D341Med (cell line): Measurements from ENCODE around the gene TIGD3.
A peak's percentile ranks its signal among the peaks of the same experiment; 100 is the strongest.
"Not testable (repeated sequence)": the region's sequence is repeated elsewhere in the genome, so short reads cannot be mapped to it uniquely, and the experiment has no call there.

Experiments used
- DNase-seq: peaks from one replicate; pipeline ENCODE4 v3.0.0; 2012; ENCODE audit warnings: low spot score

The TIGD3 gene

DNA sequence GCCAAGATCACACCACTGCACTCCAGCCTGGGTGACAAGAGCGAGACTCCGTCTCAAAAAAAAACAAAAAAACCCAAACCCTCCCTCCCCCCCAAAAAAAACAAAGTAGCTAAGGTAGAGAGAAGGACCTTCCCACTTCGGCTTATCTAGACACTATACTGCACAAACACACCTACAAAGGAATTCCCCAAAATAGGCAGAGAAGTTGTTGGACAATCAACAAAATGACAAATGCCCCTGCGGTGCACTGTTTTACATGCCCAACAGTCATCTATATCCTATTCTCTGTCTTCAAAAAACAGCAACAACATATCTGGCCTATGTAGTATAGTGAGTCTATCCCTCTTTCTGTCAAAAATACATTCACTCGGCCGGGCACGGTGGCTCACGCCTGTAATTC is 27.5 kb upstream of the TIGD3 start:
- no peak for DNase-seq

DNA sequence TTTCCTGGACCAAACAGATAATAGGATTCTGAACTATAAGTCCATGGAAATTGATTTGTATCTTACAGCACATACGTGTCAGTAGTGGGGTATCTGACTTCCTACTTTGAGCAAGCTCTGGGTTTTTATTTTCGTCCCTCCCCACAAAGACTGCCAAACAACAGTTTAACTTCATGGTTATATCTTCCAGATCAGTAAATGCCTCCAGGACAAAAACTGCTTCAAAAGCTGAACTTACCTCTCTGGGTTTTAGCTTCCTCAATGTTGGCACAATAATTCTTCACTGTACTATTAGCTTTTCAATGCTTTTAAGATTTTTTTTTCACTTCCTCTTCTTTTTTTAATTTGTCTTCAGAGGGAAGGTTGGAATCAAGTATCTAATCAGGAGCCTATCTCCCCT is 25.1 kb upstream of the TIGD3 start:
- DNase-seq: no peak

- DNase-seq: peak; percentile 71
Observed at GRCh38 chr11:65329944-65330403, 24.6 kb upstream of the TIGD3 start.

GRCh38 chr11:65330544-65330943 is 24.0 kb upstream of the TIGD3 start:
- no peak for DNase-seq

DNA sequence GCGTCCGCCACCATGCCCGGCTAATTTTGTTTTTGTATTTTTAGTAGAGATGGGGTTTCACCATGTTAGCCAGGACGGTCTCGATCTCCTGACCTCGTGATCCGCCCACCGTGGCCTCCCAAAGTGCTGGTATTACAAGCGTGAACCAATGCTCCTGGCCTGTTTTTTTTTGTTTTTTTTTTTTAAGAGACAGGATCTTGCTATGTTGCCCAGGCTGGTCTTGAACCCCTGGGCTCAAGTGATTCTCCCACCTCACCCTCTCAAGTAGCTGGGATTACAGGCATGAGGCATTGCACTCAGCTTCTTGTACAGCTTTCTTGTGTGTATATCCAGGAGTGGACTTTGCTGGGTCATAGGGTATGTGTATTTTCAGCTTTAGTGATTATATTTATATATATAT is 22.0 kb upstream of the TIGD3 start:
- not testable (repeated sequence) for DNase-seq

GRCh38 chr11:65334696-65335295 is 19.8 kb upstream of the TIGD3 start:
- DNase-seq: no peak

DNA sequence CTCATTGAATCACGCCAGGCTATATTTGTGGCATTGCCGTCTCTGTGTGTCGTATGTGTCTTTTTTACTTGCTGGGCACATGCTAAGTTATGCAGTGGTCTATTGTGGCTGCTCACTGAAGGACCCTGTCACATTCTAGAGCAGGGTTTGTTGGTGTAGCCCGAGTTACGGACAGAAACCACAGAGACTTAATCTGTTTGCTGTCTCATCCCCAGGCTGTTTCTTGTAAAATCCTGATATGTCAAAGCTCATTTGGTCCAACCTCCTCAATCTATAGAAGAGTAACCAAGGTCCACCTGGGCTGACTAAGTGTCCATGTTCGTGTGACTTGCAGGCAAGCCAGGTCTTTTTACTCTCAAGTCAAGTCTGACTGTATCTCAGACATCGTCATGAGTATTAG is 15.9 kb upstream of the TIGD3 start:
- no peak for DNase-seq

GRCh38 chr11:65340226-65340625 is 14.3 kb upstream of the TIGD3 start:
- no peak for DNase-seq

- no peak for DNase-seq
Observed at GRCh38 chr11:65341856-65342255, 12.7 kb upstream of the TIGD3 start.

- DNase-seq: no peak
Observed at GRCh38 chr11:65351511-65351910, 3.0 kb upstream of the TIGD3 start.

DNA sequence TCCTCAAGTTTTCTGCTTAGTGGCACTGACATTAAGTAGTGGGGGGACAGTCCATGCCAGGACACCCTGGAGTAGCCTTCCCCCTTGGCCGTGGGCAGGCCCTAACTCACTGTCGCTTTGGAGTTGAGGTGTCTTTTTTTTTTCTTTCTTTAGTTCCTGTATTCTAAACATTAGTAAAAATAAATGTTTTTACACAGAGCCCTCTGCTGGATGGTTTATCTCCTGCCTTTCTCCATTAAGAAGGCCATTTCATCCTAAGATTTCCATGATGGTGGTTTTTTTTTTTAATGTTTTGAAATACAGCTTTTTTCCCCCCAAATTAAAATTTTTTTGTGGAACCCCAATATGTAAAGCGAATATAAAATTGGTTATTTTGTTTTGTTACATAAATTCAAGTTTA is 1.8 kb upstream of the TIGD3 start:
- DNase-seq: no peak

GRCh38 chr11:65353376-65353775 is 1.2 kb upstream of the TIGD3 start:
- DNase-seq: no peak

DNA sequence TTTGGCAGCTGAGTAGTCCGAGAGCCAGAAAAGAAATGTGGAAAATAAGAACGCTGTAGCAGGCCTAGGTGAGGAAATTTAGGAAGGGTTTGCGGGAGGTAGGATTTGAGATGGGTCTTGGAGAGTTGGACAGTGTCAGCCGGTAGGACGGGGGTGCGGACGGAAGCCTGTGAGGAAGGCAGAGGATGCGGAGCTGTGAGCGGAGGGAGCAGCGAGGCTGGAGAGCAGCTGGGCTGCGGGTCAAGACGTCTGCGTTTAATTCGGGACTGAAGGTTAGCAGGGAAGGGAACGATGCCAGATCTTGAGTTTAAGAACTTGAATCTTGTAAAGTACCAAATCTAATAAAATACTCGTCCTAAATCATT is 669 bp upstream of the TIGD3 start:
- no peak for DNase-seq

DNA sequence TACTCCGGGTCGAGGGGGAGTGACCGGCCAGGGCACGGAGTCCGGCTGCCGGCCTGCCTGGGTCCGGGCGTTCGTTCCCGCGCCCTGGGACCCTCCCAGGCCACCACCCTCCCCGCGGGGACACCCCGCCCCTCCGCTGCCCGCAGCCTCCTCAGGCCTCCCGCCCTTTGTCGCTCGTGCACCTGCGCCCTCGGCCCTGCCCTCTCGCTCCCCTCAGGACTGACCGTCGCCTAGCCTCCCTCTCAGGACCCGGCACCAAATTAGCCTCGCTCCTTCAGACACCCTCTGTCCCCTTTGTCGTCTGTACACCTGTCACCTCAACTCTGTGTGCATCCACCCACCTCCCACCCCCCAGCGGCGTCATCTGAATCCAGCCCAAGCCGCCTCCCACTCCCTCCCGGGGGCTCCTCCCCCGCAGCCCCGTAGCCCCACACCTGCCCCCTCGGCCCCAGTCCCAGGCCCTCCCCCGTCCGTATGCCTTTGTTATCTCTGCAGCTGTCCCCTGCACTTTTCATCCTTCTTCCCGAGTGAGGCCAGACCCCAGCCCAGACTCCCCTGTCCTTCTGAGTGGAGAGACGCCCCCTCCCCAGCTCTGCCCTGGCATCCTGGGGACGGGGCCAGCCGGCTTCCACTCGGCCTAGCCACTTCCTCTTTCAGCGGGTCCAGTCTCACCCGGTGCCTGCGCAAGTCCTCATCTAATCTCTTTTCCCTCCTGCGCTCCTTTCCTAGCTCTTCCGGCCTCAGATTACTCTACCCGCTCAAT is 643 bp downstream of the TIGD3 start:
- peak; percentile 66 for DNase-seq

DNA sequence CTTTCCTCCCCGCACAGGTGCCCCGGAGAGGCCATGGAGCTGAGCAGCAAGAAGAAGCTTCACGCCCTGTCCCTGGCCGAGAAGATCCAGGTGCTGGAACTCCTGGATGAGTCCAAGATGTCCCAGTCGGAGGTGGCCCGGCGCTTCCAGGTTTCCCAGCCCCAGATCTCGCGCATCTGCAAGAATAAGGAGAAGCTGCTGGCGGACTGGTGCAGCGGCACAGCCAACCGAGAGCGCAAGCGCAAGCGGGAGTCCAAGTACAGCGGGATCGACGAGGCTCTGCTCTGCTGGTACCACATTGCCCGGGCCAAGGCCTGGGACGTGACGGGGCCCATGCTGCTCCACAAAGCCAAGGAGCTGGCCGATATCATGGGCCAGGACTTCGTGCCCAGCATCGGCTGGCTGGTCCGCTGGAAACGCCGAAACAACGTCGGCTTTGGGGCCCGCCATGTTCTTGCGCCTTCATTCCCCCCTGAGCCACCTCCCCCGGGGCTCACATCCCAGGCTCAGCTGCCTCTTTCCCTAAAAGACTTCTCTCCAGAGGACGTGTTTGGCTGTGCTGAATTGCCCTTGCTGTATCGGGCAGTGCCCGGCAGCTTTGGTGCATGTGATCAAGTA is 1.3 kb downstream of the TIGD3 start:
- no peak for DNase-seq

DNA sequence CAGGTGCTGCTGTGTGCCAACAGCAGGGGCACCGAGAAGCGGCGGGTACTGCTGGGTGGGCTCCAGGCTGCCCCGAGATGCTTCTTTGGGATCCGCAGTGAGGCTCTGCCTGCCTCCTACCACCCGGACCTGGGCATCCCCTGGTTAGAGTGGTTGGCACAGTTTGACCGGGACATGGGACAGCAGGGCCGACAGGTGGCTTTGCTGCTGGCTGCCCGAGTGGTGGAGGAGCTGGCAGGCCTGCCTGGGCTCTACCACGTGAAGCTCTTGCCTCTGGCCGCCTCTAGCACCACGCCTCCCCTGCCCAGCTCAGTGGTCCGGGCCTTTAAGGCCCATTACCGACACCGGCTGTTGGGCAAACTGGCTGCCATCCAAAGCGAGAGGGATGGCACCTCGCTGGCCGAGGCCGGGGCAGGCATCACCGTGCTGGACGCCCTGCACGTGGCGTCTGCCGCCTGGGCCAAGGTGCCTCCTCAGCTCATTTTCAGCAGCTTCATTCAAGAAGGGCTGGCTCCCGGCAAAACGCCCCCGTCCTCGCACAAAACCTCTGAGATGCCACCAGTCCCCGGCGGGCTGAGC is 1.9 kb downstream of the TIGD3 start:
- DNase-seq: no peak

DNA sequence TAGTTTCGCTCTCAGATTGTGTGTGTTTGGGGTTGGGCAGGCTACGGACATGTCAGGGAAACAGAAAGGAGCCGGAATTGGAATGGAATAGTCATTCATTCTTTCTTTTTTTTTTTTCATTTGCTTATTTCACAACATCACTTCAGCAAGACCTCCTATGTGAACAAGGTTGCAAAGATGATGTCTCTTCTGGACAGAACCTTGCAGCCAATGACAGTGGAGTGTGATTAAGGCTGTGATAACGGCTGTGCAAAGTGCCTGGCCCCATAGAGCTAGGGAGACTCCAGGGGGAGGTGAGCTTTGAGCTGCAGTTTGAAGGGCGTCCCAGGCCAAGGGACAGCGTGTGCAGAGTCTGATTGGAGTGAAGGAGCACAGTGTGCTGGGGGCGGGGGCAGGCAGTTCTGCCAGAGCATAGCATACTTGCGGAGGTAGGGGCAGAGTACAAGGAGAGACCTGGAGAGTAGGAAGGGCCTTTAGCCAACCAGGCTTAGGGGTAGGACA is 3.4 kb downstream of the TIGD3 start:
- no peak for DNase-seq

DNA sequence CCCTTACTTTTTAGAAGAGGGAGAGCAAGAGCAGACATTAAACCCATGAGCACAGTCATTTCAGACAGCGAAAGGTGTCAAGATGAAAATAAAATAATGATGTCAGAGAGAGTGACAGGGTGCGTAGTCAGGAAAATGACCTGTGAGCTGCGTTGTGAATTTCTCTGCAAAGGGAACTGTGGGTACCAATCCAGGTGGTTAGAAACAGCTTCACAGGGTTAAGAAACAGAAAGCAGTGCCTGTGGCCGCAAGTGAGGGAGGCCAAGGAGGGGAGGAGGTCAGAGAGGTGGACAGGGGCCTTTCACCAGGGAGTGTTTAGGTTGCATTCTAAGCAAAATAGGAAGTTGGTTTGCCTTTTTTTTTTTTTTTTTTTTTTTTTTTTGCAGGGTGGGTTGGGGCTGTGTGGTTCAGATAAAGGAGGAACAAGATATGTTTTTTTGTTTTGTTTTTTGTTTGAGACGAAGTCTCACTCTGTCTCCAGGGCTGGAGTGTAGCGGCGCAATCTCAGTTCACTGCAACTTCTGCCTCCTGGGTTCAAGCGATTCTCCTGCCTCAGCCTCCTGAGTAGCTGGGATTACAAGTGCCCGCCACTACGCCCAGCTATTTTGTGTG is 7.9 kb downstream of the TIGD3 start:
- no peak for DNase-seq

GRCh38 chr11:65362966-65363365 is 8.4 kb downstream of the TIGD3 start:
- DNase-seq: no peak

DNA sequence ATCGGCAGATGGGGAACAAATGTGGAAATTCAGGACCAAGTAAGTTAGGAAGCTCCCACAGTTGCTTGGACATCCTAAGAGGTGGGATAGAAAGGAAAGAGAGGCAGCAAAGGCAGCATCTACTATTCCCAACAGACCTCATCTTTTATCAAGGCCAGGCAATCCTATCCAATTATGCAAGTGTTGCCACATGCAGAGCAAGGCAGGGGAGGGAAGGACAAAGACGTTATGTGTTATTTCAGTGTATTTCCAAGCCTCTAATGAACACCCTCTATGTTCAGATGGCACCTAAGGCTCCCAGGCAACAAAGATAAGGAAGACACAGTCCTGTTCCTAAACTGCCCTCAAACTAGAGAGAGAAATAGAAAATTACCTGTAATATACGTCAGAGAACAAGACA is 9.2 kb downstream of the TIGD3 start:
- no peak for DNase-seq

GRCh38 chr11:65366340-65366773 is 11.8 kb downstream of the TIGD3 start:
- DNase-seq: peak; percentile 83

DNA sequence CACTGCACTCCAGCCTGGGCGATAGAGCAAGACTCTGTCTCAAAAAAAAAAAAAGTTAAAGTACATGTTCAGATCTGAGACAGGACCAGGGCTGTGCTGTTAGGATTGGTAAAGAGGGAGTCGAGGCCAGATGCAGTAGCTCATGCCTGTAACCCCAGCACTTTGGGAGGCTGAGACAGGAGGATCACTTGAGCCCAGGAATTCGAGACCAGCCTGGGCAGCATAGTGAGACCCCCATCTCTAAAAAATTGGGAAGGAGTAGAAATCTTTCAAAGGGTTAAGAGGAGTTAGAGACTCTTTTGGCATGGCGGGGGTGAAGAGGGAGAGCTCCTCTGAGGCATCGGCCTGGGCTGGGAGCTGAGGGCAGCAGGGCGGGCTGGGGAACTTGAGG is 16.1 kb downstream of the TIGD3 start:
- DNase-seq: no peak
